Stimulated activated CD4-positive, alpha-beta T cell treated with anti-CD3 and anti-CD28 coated beads, Interleukin-4, amount 100 ng/mL, for 48 hours (primary cell): ENCODE measurements around the gene ORC3.

Experiments used
- DNase-seq, 2 donors: peaks; one replicate each; pipeline ENCODE4 v3.0.0-alpha.2; 2020; ENCODE audit warnings: low read depth in 2 of 2

ORC3 gene

GRCh38 chr6:87589693-87590416 is at the start of gene ORC3, which contains the start of gene RARS2:
ORC3 (plus strand) TSS chr6:87590135; CDS start chr6:87590169, 34 bp downstream.
RARS2 (minus strand) TSS chr6:87589987; CDS start chr6:87589957, 30 bp downstream.
- peak; percentile 93 to 94 for DNase-seq

GRCh38 chr6:87540539-87540938 is 49.4 kb upstream of the ORC3 start:
- DNase-seq, result no peak

- no peak for DNase-seq
These were observed 48.9 kb upstream of the ORC3 start for GRCh38 chr6:87541041-87541440.

- DNase-seq, result no peak
These were observed 48.2 kb upstream of the ORC3 start for GRCh38 chr6:87541744-87542143.

GRCh38 chr6:87543696-87544473 is 46.0 kb upstream of the ORC3 start:
- DNase-seq, result no peak

GRCh38 chr6:87544474-87544735 is 45.5 kb upstream of the ORC3 start:
- no peak for DNase-seq

GRCh38 chr6:87551799-87552198 is 38.1 kb upstream of the ORC3 start:
- no peak for DNase-seq

- no peak for DNase-seq
These were observed 36.7 kb upstream of the ORC3 start for GRCh38 chr6:87553159-87553765.

- no peak for DNase-seq
These were observed 34.4 kb upstream of the ORC3 start for GRCh38 chr6:87555506-87555905.

- DNase-seq, result no peak
These were observed 31.5 kb upstream of the ORC3 start for GRCh38 chr6:87558446-87558845.

- no peak for DNase-seq
These were observed 28.9 kb upstream of the ORC3 start for GRCh38 chr6:87561017-87561416.

- DNase-seq, result no peak
These were observed 17.9 kb upstream of the ORC3 start for GRCh38 chr6:87572021-87572420.

- no peak for DNase-seq
These were observed 17.1 kb upstream of the ORC3 start for GRCh38 chr6:87572883-87573282.

- no peak for DNase-seq
These were observed 16.5 kb upstream of the ORC3 start for GRCh38 chr6:87573307-87574024.

- no peak for DNase-seq
These were observed 15.6 kb upstream of the ORC3 start for GRCh38 chr6:87574237-87574804.

- DNase-seq, result no peak
These were observed 14.5 kb upstream of the ORC3 start for GRCh38 chr6:87575423-87575822.

GRCh38 chr6:87583822-87584221 is 6.1 kb upstream of the ORC3 start:
- no peak for DNase-seq

- DNase-seq, result no peak
These were observed 3.4 kb upstream of the ORC3 start for GRCh38 chr6:87586371-87587077.

- no peak for DNase-seq
These were observed 1.1 kb upstream of the ORC3 start for GRCh38 chr6:87588756-87589407.

GRCh38 chr6:87590417-87590880 is 514 bp downstream of the ORC3 start:
- no peak for DNase-seq

GRCh38 chr6:87590990-87591389 is 1.1 kb downstream of the ORC3 start:
- DNase-seq, result no peak
